ENCODE results near the gene KRT85.

GRCh38 chr12:52402873-52403540, 35.7 kb upstream of the KRT85 start:
- TF ChIP-seq CTCF (IDR thresholded peaks at IDR 0.05) (no peak), POLR2A (IDR thresholded peaks at IDR 0.05) (no peak)
